Skeletal muscle satellite cell (primary cell): ENCODE measurements around the gene SST.

Experiments used
- H3K27me3 ChIP-seq: 2 replicates; pipeline ENCODE4 v1.7.0; 2013; ENCODE audit warnings: low read length; ENCODE audit not compliant: control insufficient read depth, insufficient read depth
- H3K36me3 ChIP-seq: 2 replicates; pipeline ENCODE4 v1.7.0; 2013; ENCODE audit warnings: mild to moderate bottlenecking, control low read depth, low read length; ENCODE audit not compliant: insufficient read depth
- H3K4me1 ChIP-seq: 2 replicates; pipeline ENCODE4 v1.7.0; 2013; ENCODE audit warnings: low read length; ENCODE audit not compliant: control insufficient read depth, insufficient read depth
- H3K4me2 ChIP-seq: 2 replicates; pipeline ENCODE4 v1.7.0; 2013; ENCODE audit warnings: mild to moderate bottlenecking, low read length
- H3K4me3 ChIP-seq: 2 replicates; pipeline ENCODE4 v1.7.0; 2013; ENCODE audit warnings: low read length
- H3K9ac ChIP-seq: 2 replicates; pipeline ENCODE4 v1.7.0; 2013; ENCODE audit warnings: mild to moderate bottlenecking, low read depth, low read length, moderate library complexity
- H3K9me3 ChIP-seq: replicated peaks from 2 replicates; pipeline ENCODE4 v1.7.0; 2013; ENCODE audit warnings: mild to moderate bottlenecking, control low read depth, low read length

SST gene

GRCh38 chr3:187679638-187680396, 9.6 kb upstream of the SST start:
- Histone ChIP-seq H3K4me2 (no peak overlapping the region), H3K9me3 (no peaks in the 10 kb centered on the region), H3K36me3 (no peaks in the 10 kb centered on the region), H3K9ac (no peak overlapping the region), H3K4me1 (no peaks in the 10 kb centered on the region), H3K27me3 (peaks cover 40% of the 10 kb centered on the region), H3K4me3 (no peak overlapping the region)

DNA sequence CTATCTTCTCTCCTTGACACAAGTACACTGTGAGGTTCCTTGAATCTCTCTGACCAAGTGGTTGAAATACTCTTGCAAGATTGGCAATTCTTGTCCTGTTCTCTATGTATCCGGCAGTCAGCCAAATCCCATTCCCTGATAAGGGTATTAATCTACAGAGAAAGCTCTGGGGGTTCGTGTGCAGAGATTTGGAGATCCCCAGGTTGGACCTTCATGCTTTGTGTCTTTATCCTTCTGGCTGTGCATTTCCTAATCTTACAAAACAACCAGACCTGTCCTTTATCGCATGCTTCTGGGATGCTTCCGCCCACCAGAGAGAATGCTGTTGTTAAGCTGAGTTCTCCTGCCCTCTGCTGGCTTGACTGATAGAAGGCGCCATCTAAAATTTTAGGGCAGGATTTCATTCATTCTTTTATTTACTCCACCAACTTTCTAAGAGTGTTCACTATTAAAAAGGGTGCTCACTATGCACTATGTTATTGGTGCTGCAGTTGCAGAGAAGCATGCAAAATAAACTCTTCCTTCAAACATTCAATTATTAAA, 8.6 kb upstream of the SST start:
- no peak overlapping the region for H3K4me2 ChIP-seq
- no peaks in the 10 kb centered on the region for H3K9me3 ChIP-seq
- H3K4me1 ChIP-seq = no peaks in the 10 kb centered on the region
- peaks cover 44% of the 10 kb centered on the region for H3K27me3 ChIP-seq
- H3K4me3 ChIP-seq = no peak overlapping the region
- H3K9ac ChIP-seq = no peak overlapping the region
- no peaks in the 10 kb centered on the region for H3K36me3 ChIP-seq

- H3K4me1 ChIP-seq = no peaks in the 10 kb centered on the region
- H3K36me3 ChIP-seq = no peaks in the 10 kb centered on the region
- H3K27me3 ChIP-seq = peaks cover 51% of the 10 kb centered on the region
- no peak overlapping the region for H3K9ac ChIP-seq
- no peaks in the 10 kb centered on the region for H3K9me3 ChIP-seq
- H3K4me3 ChIP-seq = no peak overlapping the region
- no peak overlapping the region for H3K4me2 ChIP-seq
Observed at GRCh38 chr3:187677604-187678003, 7.4 kb upstream of the SST start.

GRCh38 chr3:187673012-187673411, 2.8 kb upstream of the SST start:
- Histone ChIP-seq H3K27me3 (peaks cover 68% of the 10 kb centered on the region), H3K4me3 (no peak overlapping the region), H3K36me3 (no peaks in the 10 kb centered on the region), H3K4me1 (no peaks in the 10 kb centered on the region), H3K4me2 (no peak overlapping the region), H3K9ac (no peak overlapping the region), H3K9me3 (no peaks in the 10 kb centered on the region)

DNA sequence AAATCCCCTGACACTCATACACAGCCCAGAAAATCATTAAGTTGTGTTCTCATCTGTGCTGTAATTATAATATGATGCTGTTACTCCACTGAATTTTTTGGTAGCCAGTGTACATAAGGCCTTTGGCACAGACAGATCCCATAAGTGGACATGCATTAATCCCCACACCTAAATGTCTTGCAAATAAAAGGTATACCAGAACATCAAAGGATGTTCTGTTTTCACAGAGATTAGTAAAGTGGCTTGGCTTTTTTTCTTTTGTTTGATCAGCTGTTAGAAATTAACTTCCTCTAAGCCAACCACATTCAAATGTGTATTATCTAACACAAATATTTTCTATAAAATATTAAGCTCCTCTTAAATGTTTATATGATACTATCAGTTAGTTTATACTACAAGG, 2.7 kb downstream of the SST start:
- Histone ChIP-seq H3K4me1 (no peaks in the 10 kb centered on the region), H3K27me3 (peaks cover 31% of the 10 kb centered on the region), H3K4me2 (no peak overlapping the region), H3K9ac (no peak overlapping the region), H3K36me3 (no peaks in the 10 kb centered on the region), H3K4me3 (no peak overlapping the region), H3K9me3 (no peaks in the 10 kb centered on the region)

DNA sequence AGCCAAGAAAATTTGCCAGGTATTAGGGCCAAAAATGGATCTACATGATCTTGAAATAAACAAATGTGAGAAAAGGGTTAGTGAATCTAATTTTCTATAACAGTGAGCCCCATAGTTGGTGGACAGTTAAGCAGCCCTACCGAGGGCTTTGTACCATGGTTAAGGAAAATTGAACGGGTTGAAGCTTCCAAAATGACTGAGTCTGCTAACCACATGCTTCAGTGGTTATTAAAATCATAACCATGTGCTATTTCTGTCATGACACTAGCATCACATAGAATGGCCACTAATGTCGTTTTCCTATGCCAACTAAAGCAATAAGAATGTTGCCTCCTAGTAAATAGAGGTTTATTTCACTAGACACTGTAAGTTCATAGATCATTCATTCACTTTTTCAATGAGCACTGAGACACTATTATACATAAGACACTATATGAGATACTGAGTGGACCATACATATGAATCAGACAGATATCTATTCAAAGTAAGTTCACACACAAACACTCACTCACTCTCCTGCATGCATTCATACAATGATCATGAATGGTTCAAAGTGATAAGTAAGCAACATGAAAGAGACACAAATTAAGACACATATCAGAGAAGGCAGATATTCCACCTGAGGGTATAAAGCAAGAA, 4.3 kb downstream of the SST start:
- no peaks in the 10 kb centered on the region for H3K4me1 ChIP-seq
- no peaks in the 10 kb centered on the region for H3K9me3 ChIP-seq
- no peaks in the 10 kb centered on the region for H3K36me3 ChIP-seq
- H3K4me3 ChIP-seq = no peak overlapping the region
- H3K4me2 ChIP-seq = no peak overlapping the region
- H3K9ac ChIP-seq = no peak overlapping the region
- peaks cover 14% of the 10 kb centered on the region for H3K27me3 ChIP-seq

DNA sequence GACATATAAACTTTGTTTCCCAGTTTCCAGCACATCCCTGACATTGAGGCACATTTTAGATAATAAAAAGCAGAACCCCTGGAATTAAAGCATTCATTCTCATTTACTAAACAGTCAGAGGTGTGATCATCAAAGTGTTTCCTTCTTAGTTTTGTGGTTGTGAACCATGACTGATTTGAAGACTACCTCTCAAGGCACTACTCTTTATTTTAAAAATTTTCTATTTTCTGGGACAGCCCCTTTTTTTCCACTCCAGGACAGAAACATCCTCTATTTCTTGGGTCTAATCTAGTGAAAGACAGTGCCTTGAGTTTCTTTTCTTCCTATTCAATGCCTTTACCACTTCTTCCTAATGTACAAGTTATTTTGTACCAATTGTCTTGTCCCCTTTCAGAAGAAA, 5.2 kb downstream of the SST start:
- Histone ChIP-seq H3K4me3 (no peak overlapping the region), H3K27me3 (peaks cover 5% of the 10 kb centered on the region), H3K4me2 (no peak overlapping the region), H3K9ac (no peak overlapping the region), H3K9me3 (no peaks in the 10 kb centered on the region), H3K36me3 (no peaks in the 10 kb centered on the region), H3K4me1 (no peaks in the 10 kb centered on the region)

GRCh38 chr3:187662848-187663409, 7.3 kb downstream of the SST start:
- Histone ChIP-seq H3K4me2 (no peak overlapping the region), H3K4me1 (no peaks in the 10 kb centered on the region), H3K4me3 (no peak overlapping the region), H3K9me3 (no peaks in the 10 kb centered on the region), H3K27me3 (peaks cover 4% of the 10 kb centered on the region), H3K36me3 (no peaks in the 10 kb centered on the region), H3K9ac (no peak overlapping the region)

- Histone ChIP-seq H3K4me3 (no peak overlapping the region), H3K9me3 (no peaks in the 10 kb centered on the region), H3K36me3 (no peaks in the 10 kb centered on the region), H3K4me1 (no peaks in the 10 kb centered on the region), H3K27me3 (peaks cover 4% of the 10 kb centered on the region), H3K9ac (no peak overlapping the region), H3K4me2 (no peak overlapping the region)
Observed at GRCh38 chr3:187661267-187661666, 8.9 kb downstream of the SST start.

DNA sequence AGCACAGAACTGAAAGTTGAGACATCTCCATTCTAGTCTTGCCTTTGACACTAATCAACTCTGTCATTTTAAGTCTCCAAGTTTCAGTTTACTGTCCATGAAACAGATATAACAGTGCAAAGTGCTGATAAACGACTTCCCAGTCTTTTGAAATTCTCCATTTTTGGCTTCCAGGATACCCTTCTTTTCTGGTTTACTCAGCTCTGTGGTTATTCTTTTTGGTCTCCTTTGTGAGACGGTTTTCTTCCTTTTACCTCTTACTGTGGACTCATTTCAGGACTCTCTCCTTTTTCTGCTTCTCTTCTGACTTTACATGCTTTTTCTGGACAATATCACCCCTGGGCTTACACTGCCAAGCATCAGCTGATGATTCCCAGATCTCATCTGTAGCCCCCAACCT, 18.9 kb downstream of the SST start:
- Histone ChIP-seq H3K27me3 (peaks cover 39% of the 10 kb centered on the region), H3K4me3 (no peak overlapping the region), H3K9ac (no peak overlapping the region), H3K9me3 (no peaks in the 10 kb centered on the region), H3K4me2 (no peak overlapping the region), H3K4me1 (no peaks in the 10 kb centered on the region), H3K36me3 (no peaks in the 10 kb centered on the region)

DNA sequence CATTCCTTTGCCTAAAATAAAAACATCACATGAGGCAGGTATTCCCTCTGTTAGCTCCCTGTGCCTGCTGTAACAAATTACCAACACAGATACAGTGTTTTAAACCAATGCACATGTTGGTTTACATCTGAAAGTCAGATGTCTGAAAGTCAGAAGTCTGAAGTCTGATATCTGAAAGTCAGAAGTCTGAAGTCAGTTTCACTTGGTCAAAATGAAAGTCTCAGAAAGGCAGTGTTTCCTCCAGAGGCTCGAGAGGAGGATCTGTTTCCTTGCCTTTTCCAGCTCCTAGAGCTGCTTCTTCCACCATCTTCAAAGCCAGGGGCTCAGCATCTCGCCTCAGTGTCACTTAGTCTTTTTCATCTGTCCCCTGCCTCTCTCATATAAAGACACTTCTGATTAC, 22.0 kb downstream of the SST start:
- Histone ChIP-seq H3K4me1 (no peaks in the 10 kb centered on the region), H3K36me3 (no peaks in the 10 kb centered on the region), H3K9ac (no peak overlapping the region), H3K4me3 (no peak overlapping the region), H3K27me3 (peaks cover 38% of the 10 kb centered on the region), H3K4me2 (no peak overlapping the region), H3K9me3 (no peaks in the 10 kb centered on the region)
